ENCODE measurements around the gene ADAM19.

Gene ADAM19

DNA sequence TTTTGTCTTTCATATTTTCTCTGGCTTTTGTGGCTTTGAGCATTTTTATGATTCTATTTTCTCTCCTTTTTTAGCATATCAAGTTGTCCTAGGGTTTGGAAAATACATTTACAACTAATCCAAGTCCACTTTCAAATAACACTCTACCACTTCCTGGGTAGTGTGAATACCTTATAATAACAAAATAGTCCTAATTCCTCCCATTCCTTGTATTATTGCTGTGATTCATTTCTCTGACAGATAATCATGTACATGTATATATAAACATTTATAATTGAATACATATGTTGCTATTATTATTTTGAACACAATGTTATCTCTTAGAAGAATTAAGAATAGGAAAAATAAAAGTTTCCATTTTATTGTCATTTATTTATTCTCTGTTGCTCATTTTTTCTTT is 14.9 kb upstream of the ADAM19 start:
- no peak overlapping the region for H3K18ac ChIP-seq (ENCODE audit: low read depth in 1 of 2, low read length in 2 of 2)
- H2BK5ac ChIP-seq (ENCODE audit: low read depth, low read length, poor library complexity, severe bottlenecking): no peak overlapping the region
- H3K14ac ChIP-seq (ENCODE audit: low read length in 2 of 2): no peak overlapping the region
- no peak overlapping the region for H3K4ac ChIP-seq (ENCODE audit: low read depth in 1 of 2, low read length in 2 of 2)
- DNase-seq: no peak
- H3K9ac ChIP-seq (ENCODE audit: low read length): no peak overlapping the region
- H3K9me3 ChIP-seq (ENCODE audit: control insufficient read depth, low read length): no peaks in the 10 kb centered on the region
- H4K8ac ChIP-seq (ENCODE audit: low read length): no peak overlapping the region
- no peak overlapping the region for H2AFZ ChIP-seq (ENCODE audit: low read depth, low read length)
- no peaks in the 10 kb centered on the region for H3K4me1 ChIP-seq (ENCODE audit: control insufficient read depth, insufficient read depth, low read depth, low read length)
- no peak overlapping the region for H2AK5ac ChIP-seq (ENCODE audit: low read length, severe bottlenecking)
- no peak overlapping the region for H2BK12ac ChIP-seq (ENCODE audit: low read length in 2 of 2)
- no peak overlapping the region for H3K23ac ChIP-seq (ENCODE audit: low read length in 2 of 2)
- H4K91ac ChIP-seq (ENCODE audit: low read length): no peak overlapping the region
- H3K36me3 ChIP-seq (ENCODE audit: control insufficient read depth in 1 of 2, insufficient read depth in 2 of 2, low read depth in 1 of 2, low read length in 2 of 2): no peaks in the 10 kb centered on the region
- no peaks in the 10 kb centered on the region for H3K79me1 ChIP-seq (replicated peaks; ENCODE audit: low read length, poor library complexity, severe bottlenecking)
- no peak overlapping the region for H3K4me3 ChIP-seq (ENCODE audit: insufficient read depth in 1 of 2, low read depth in 1 of 2, low read length in 2 of 2)
- H2BK15ac ChIP-seq (ENCODE audit: low read depth, poor library complexity, severe bottlenecking): no peak overlapping the region
- no peak overlapping the region for H3K27ac ChIP-seq (ENCODE audit: low read length, poor library complexity, severe bottlenecking)
- no peaks in the 10 kb centered on the region for H3K27me3 ChIP-seq (ENCODE audit: control insufficient read depth in 1 of 2, insufficient read depth in 1 of 2, low read length in 2 of 2)
- H3K4me2 ChIP-seq (ENCODE audit: low read length, poor library complexity, severe bottlenecking): no peak overlapping the region
- H2BK120ac ChIP-seq (ENCODE audit: low read depth, low read length): no peak overlapping the region

DNA sequence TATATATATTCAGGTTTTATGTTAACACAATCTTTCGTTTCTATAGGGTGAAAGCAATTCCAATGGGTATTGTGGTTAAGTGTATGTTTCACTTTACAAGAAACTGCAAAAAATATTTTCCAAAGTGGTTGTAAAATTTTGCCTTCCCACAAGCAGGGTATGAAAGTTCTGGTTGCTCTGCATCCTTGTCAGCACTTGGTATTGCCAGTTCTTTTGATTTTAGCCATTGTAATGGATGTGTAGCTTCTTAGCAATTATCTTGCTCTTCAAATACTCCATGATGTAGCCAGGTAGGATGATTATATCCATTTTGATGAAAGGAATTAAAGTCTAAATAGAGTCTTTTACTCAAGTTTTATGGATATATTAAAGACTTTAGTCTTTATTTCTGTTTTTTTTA is 9.1 kb upstream of the ADAM19 start:
- Histone ChIP-seq H2BK12ac (ENCODE audit: low read length in 2 of 2) (no peak overlapping the region), H3K23ac (ENCODE audit: low read length in 2 of 2) (no peak overlapping the region), H3K79me1 (replicated peaks; ENCODE audit: low read length, poor library complexity, severe bottlenecking) (no peaks in the 10 kb centered on the region), H3K4me3 (ENCODE audit: insufficient read depth in 1 of 2, low read depth in 1 of 2, low read length in 2 of 2) (no peak overlapping the region), H3K9ac (ENCODE audit: low read length) (no peak overlapping the region), H3K4ac (ENCODE audit: low read depth in 1 of 2, low read length in 2 of 2) (no peak overlapping the region), H2BK5ac (ENCODE audit: low read depth, low read length, poor library complexity, severe bottlenecking) (no peak overlapping the region), H2BK120ac (ENCODE audit: low read depth, low read length) (no peak overlapping the region), H3K4me1 (ENCODE audit: control insufficient read depth, insufficient read depth, low read depth, low read length) (no peaks in the 10 kb centered on the region), H3K18ac (ENCODE audit: low read depth in 1 of 2, low read length in 2 of 2) (no peak overlapping the region), H3K27me3 (ENCODE audit: control insufficient read depth in 1 of 2, insufficient read depth in 1 of 2, low read length in 2 of 2) (no peaks in the 10 kb centered on the region), H2BK15ac (ENCODE audit: low read depth, poor library complexity, severe bottlenecking) (no peak overlapping the region), H3K14ac (ENCODE audit: low read length in 2 of 2) (no peak overlapping the region), H2AFZ (ENCODE audit: low read depth, low read length) (no peak overlapping the region), H4K91ac (ENCODE audit: low read length) (no peak overlapping the region), H3K36me3 (ENCODE audit: control insufficient read depth in 1 of 2, insufficient read depth in 2 of 2, low read depth in 1 of 2, low read length in 2 of 2) (no peaks in the 10 kb centered on the region), H3K9me3 (ENCODE audit: control insufficient read depth, low read length) (peaks cover 2% of the 10 kb centered on the region), H4K8ac (ENCODE audit: low read length) (no peak overlapping the region), H3K27ac (ENCODE audit: low read length, poor library complexity, severe bottlenecking) (no peak overlapping the region), H3K4me2 (ENCODE audit: low read length, poor library complexity, severe bottlenecking) (no peak overlapping the region), H2AK5ac (ENCODE audit: low read length, severe bottlenecking) (no peak overlapping the region)
- no peak for DNase-seq
- WGBS: no CpG with 5 or more reads among the region's 1 CpG

DNA sequence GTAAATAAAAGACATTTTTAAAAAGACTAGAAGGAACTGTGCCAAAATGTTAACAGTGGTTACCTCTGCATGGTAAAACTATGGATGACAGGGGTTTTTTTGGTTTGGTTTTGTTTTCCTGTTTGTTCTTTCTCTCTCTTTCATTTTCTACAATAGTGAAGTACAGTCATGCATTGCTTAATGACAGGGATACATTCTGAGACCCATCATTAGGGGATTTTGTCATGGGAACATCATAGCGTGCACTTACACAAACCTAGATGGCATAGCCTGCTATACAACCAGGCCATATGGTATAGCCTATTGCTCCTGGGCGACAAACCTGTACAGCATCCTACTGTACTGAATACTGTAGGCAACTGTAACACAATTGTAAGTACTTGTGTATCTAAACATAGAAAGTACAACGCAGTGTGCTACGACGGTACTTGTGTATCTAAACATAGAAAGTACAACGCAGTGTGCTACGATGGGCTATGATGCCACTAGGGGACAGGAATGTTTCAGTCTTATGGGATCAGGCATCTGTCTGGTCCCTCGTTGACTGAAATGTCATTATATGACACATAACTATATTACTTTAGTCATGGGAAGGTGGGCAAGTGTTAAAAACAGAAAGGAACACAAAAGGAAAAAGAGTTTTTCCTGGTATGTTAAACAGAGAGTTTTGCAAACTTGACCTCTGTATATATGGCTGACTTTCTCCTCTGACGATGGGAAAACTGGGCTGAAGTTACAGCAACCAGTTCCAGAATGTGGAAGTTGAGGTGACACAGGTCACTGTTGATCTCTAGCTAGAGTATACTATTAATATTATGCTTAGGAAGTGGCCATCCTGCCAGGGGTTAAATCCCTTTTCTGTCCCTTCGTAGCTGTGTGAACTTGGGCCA is 7.4 kb upstream of the ADAM19 start:
- Histone ChIP-seq H3K79me1 (replicated peaks; ENCODE audit: low read length, poor library complexity, severe bottlenecking) (no peaks in the 10 kb centered on the region), H3K4me1 (ENCODE audit: control insufficient read depth, insufficient read depth, low read depth, low read length) (no peaks in the 10 kb centered on the region), H2BK15ac (ENCODE audit: low read depth, poor library complexity, severe bottlenecking) (no peak overlapping the region), H3K9ac (ENCODE audit: low read length) (no peak overlapping the region), H3K14ac (ENCODE audit: low read length in 2 of 2) (no peak overlapping the region), H2BK120ac (ENCODE audit: low read depth, low read length) (no peak overlapping the region), H3K27ac (ENCODE audit: low read length, poor library complexity, severe bottlenecking) (no peak overlapping the region), H3K4me3 (ENCODE audit: insufficient read depth in 1 of 2, low read depth in 1 of 2, low read length in 2 of 2) (no peak overlapping the region), H2AK5ac (ENCODE audit: low read length, severe bottlenecking) (peak overlapping the region; percentile 21), H3K36me3 (ENCODE audit: control insufficient read depth in 1 of 2, insufficient read depth in 2 of 2, low read depth in 1 of 2, low read length in 2 of 2) (no peaks in the 10 kb centered on the region), H3K4me2 (ENCODE audit: low read length, poor library complexity, severe bottlenecking) (no peak overlapping the region), H3K4ac (ENCODE audit: low read depth in 1 of 2, low read length in 2 of 2) (no peak overlapping the region), H3K9me3 (ENCODE audit: control insufficient read depth, low read length) (peaks cover 2% of the 10 kb centered on the region), H2BK5ac (ENCODE audit: low read depth, low read length, poor library complexity, severe bottlenecking) (no peak overlapping the region), H3K27me3 (ENCODE audit: control insufficient read depth in 1 of 2, insufficient read depth in 1 of 2, low read length in 2 of 2) (no peaks in the 10 kb centered on the region), H4K91ac (ENCODE audit: low read length) (no peak overlapping the region), H4K8ac (ENCODE audit: low read length) (no peak overlapping the region), H2BK12ac (ENCODE audit: low read length in 2 of 2) (no peak overlapping the region), H2AFZ (ENCODE audit: low read depth, low read length) (no peak overlapping the region), H3K23ac (ENCODE audit: low read length in 2 of 2) (no peak overlapping the region), H3K18ac (ENCODE audit: low read depth in 1 of 2, low read length in 2 of 2) (no peak overlapping the region)
- no peak for DNase-seq
- 92% methylated on average over 9 of the region's 10 CpGs for WGBS

DNA sequence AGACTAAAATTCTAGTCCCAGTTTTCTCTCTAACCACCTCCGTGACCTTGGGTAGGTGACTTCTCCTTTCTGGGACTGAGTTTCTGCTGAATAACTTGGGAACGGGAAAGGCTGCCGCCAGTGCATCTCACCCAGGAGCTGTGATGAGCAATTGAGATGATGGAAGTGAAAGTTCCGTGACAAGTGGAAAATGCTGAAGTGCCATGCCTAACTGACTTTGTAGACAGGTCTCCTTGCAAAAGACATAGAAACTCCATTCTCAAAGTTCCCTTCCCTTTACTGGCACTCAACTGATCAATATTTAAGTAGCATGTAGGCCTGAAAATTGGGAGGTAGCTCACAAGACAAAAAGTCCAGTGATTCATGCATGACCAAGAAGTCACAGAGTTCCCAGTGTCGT is 6.3 kb upstream of the ADAM19 start:
- WGBS: 98% methylated on average over 4 of the region's 5 CpGs
- no peaks in the 10 kb centered on the region for H3K79me1 ChIP-seq (replicated peaks; ENCODE audit: low read length, poor library complexity, severe bottlenecking)
- no peak overlapping the region for H2BK120ac ChIP-seq (ENCODE audit: low read depth, low read length)

More for the DNA sequence above, 6.3 kb upstream of the ADAM19 start:
- Histone ChIP-seq H4K91ac (ENCODE audit: low read length) (no peak overlapping the region), H2BK12ac (ENCODE audit: low read length in 2 of 2) (peak overlapping the region in 1 of 2 experiments; percentile 19), H3K27ac (ENCODE audit: low read length, poor library complexity, severe bottlenecking) (no peak overlapping the region), H3K14ac (ENCODE audit: low read length in 2 of 2) (no peak overlapping the region), H3K9me3 (ENCODE audit: control insufficient read depth, low read length) (peaks cover 2% of the 10 kb centered on the region), H3K4ac (ENCODE audit: low read depth in 1 of 2, low read length in 2 of 2) (no peak overlapping the region), H4K8ac (ENCODE audit: low read length) (no peak overlapping the region), H3K23ac (ENCODE audit: low read length in 2 of 2) (no peak overlapping the region), H3K9ac (ENCODE audit: low read length) (no peak overlapping the region), H2AFZ (ENCODE audit: low read depth, low read length) (no peak overlapping the region), H3K4me2 (ENCODE audit: low read length, poor library complexity, severe bottlenecking) (no peak overlapping the region), H3K4me1 (ENCODE audit: control insufficient read depth, insufficient read depth, low read depth, low read length) (no peaks in the 10 kb centered on the region), H3K27me3 (ENCODE audit: control insufficient read depth in 1 of 2, insufficient read depth in 1 of 2, low read length in 2 of 2) (no peaks in the 10 kb centered on the region), H2BK5ac (ENCODE audit: low read depth, low read length, poor library complexity, severe bottlenecking) (no peak overlapping the region), H3K18ac (ENCODE audit: low read depth in 1 of 2, low read length in 2 of 2) (no peak overlapping the region), H2AK5ac (ENCODE audit: low read length, severe bottlenecking) (no peak overlapping the region), H3K4me3 (ENCODE audit: insufficient read depth in 1 of 2, low read depth in 1 of 2, low read length in 2 of 2) (no peak overlapping the region), H3K36me3 (ENCODE audit: control insufficient read depth in 1 of 2, insufficient read depth in 2 of 2, low read depth in 1 of 2, low read length in 2 of 2) (no peaks in the 10 kb centered on the region), H2BK15ac (ENCODE audit: low read depth, poor library complexity, severe bottlenecking) (no peak overlapping the region)
- DNase-seq: no peak

All from mesenchymal stem cell (in vitro differentiated cells and primary cell).